Astrocyte (in vitro differentiated cells and primary cell): ENCODE data around the gene CDON. TPM values are rescaled to one million over a fixed set of nuclear protein-coding genes. Genes with fewer than 3 reads are reported as not detected.

Source experiments
- DNase-seq: peaks from one replicate; pipeline ENCODE4 v3.0.0-alpha.2; 2010; ENCODE audit warnings: low read depth
- FAIRE-seq: peaks from 2 replicates; lab custom pipeline; 2011; peaks lifted over from hg19 to GRCh38; lab: Jason Lieb, UNC
- H2AFZ ChIP-seq: 2 replicates; pipeline ENCODE4 v1.6.0; 2012; ENCODE audit warnings: low read depth, low read length, inconsistent platforms
- H3K27ac ChIP-seq: 2 replicates; pipeline ENCODE4 v1.5.1; 2011; ENCODE audit warnings: low read depth, low read length, inconsistent platforms
- H3K27me3 ChIP-seq: 2 replicates; pipeline ENCODE4 v1.6.0; 2011; ENCODE audit warnings: low read length, inconsistent platforms; ENCODE audit not compliant: insufficient read depth
- H3K36me3 ChIP-seq: 2 replicates; pipeline ENCODE4 v1.5.1; 2011; ENCODE audit warnings: low read length, inconsistent platforms; ENCODE audit not compliant: insufficient read depth
- H3K4me1 ChIP-seq: 2 replicates; pipeline ENCODE4 v1.5.1; 2011; ENCODE audit warnings: low read length, inconsistent platforms; ENCODE audit not compliant: insufficient read depth
- H3K4me2 ChIP-seq: 2 replicates; pipeline ENCODE4 v1.6.0; 2012; ENCODE audit warnings: low read length, inconsistent platforms
- H3K4me3 ChIP-seq: 2 replicates; pipeline ENCODE4 v1.5.1; 2011; ENCODE audit warnings: low read depth, mild to moderate bottlenecking, low read length, inconsistent platforms; ENCODE audit not compliant: insufficient read depth
- H3K79me2 ChIP-seq: 2 replicates; pipeline ENCODE4 v1.6.0; 2012; ENCODE audit warnings: mild to moderate bottlenecking, low read length, inconsistent platforms; ENCODE audit not compliant: insufficient read depth
- H3K9ac ChIP-seq: 2 replicates; pipeline ENCODE4 v1.6.0; 2012; ENCODE audit warnings: mild to moderate bottlenecking, low read length, inconsistent platforms
- H3K9me3 ChIP-seq: 2 replicates; pipeline ENCODE4 v1.5.1; 2012; ENCODE audit warnings: low read depth, mild to moderate bottlenecking, low read length, inconsistent platforms; ENCODE audit not compliant: insufficient read depth
- H4K20me1 ChIP-seq: 2 replicates; pipeline ENCODE4 v1.6.0; 2012; ENCODE audit warnings: low read length, inconsistent platforms; ENCODE audit not compliant: insufficient read depth
- H3K27ac Mint-ChIP-seq: one replicate; pipeline ENCODE4 v1.8.0; 2021; ENCODE audit warnings: mild to moderate bottlenecking, mixed read lengths; ENCODE audit not compliant: unreplicated experiment
- H3K27me3 Mint-ChIP-seq: one replicate; pipeline ENCODE4 v1.8.0; 2021; ENCODE audit warnings: low read depth, mixed read lengths; ENCODE audit not compliant: unreplicated experiment
- H3K36me3 Mint-ChIP-seq: one replicate; pipeline ENCODE4 v1.8.0; 2021; ENCODE audit warnings: low read depth, mixed read lengths; ENCODE audit not compliant: unreplicated experiment
- H3K4me1 Mint-ChIP-seq: one replicate; pipeline ENCODE4 v1.8.0; 2021; ENCODE audit warnings: low read depth, mixed read lengths; ENCODE audit not compliant: unreplicated experiment
- H3K4me3 Mint-ChIP-seq: one replicate; pipeline ENCODE4 v1.8.0; 2021; ENCODE audit warnings: mild to moderate bottlenecking, moderate library complexity, mixed read lengths; ENCODE audit not compliant: unreplicated experiment
- H3K9me3 Mint-ChIP-seq: one replicate; pipeline ENCODE4 v1.8.0; 2021; ENCODE audit warnings: mild to moderate bottlenecking, mixed read lengths; ENCODE audit not compliant: unreplicated experiment
- CTCF ChIP-seq: IDR thresholded peaks from 2 replicates; pipeline ENCODE4 v1.5.1; 2011; ENCODE audit warnings: low read depth, mild to moderate bottlenecking, inconsistent platforms, low read length, moderate library complexity; ENCODE audit not compliant: insufficient read depth
- EZH2 ChIP-seq: IDR thresholded peaks from 2 replicates; pipeline ENCODE4 v1.6.1; 2012; ENCODE audit warnings: mild to moderate bottlenecking, low read length, inconsistent platforms; ENCODE audit not compliant: insufficient read depth
- total RNA-seq: library from RNA; stranded (reverse); gene quantifications from 2 replicates; pipeline ENCODE4 v1.2.1, GENCODE V29; 2021

The CDON gene
- total RNA-seq, 1 donor from 2014 or later = 15.5 TPM

- DNase-seq = no peak
Measured at GRCh38 chr11:125946712-125947418, 115.8 kb downstream of the CDON start.

GRCh38 chr11:125945797-125946520 is 116.7 kb downstream of the CDON start, which contains the start of gene VSIG10L2:
Gene VSIG10L2 (plus strand): TSS chr11:125946044. CDS start chr11:125946056, 12 bp downstream.
- Mint-ChIP-seq H3K27ac (no peak within 1 kb of the TSS), H3K27me3 (peaks cover 19% of the 10 kb centered on the region), H3K9me3 (no peaks in the 10 kb centered on the region), H3K4me3 (no peak within 1 kb of the TSS), H3K4me1 (no peaks in the 10 kb centered on the region), H3K36me3 (no peaks in the 10 kb centered on the region)
- Histone ChIP-seq H3K9ac (no peak within 1 kb of the TSS), H3K9me3 (no peaks in the 10 kb centered on the region), H3K4me2 (no peak within 1 kb of the TSS), H3K79me2 (no peaks in the 10 kb centered on the region), H3K36me3 (no peaks in the 10 kb centered on the region), H3K4me3 (no peak within 1 kb of the TSS), H3K27ac (no peak within 1 kb of the TSS), H3K27me3 (peaks cover 2% of the 10 kb centered on the region), H3K4me1 (no peaks in the 10 kb centered on the region), H4K20me1 (no peaks in the 10 kb centered on the region), H2AFZ (no peak within 1 kb of the TSS)
- DNase-seq (no peak), FAIRE-seq (no peak)
- TF ChIP-seq EZH2 (no peak), CTCF (no peak)

More at GRCh38 chr11:125946712-125947418, 115.8 kb downstream of the CDON start:
- H3K4me1 Mint-ChIP-seq = no peaks in the 10 kb centered on the region
- no peak overlapping the region for H3K4me3 ChIP-seq
- H3K79me2 ChIP-seq = no peaks in the 10 kb centered on the region
- H3K4me1 ChIP-seq = no peaks in the 10 kb centered on the region
- H3K4me3 Mint-ChIP-seq = no peak overlapping the region
- H3K27ac ChIP-seq = no peak overlapping the region
- peaks cover 17% of the 10 kb centered on the region for H3K27me3 Mint-ChIP-seq
- no peak overlapping the region for H3K9ac ChIP-seq
- no peaks in the 10 kb centered on the region for H3K36me3 Mint-ChIP-seq
- H3K36me3 ChIP-seq = no peaks in the 10 kb centered on the region
- H3K27me3 ChIP-seq = peaks cover 2% of the 10 kb centered on the region
- no peak for FAIRE-seq
- no peaks in the 10 kb centered on the region for H3K9me3 ChIP-seq
- H4K20me1 ChIP-seq = no peaks in the 10 kb centered on the region
- H3K4me2 ChIP-seq = no peak overlapping the region
- no peak for TF ChIP-seq CTCF
- no peak for TF ChIP-seq EZH2
- no peak overlapping the region for H3K27ac Mint-ChIP-seq
- H3K9me3 Mint-ChIP-seq = no peaks in the 10 kb centered on the region
- no peak overlapping the region for H2AFZ ChIP-seq
